ENCODE results near the gene ACY1.

- no peak for TF ChIP-seq POLR2A (IDR thresholded peaks at IDR 0.05)
- TF ChIP-seq POLR2AphosphoS5 (IDR thresholded peaks at IDR 0.05): no peak
- no peak for TF ChIP-seq CTCF (IDR thresholded peaks at IDR 0.05)
These were observed 12.6 kb upstream of the ACY1 start for GRCh38 chr3:51970606-51971300.
